ENCODE measurements around the gene ARHGAP4. TPM values are rescaled to one million over a fixed set of nuclear protein-coding genes. Genes with fewer than 3 reads are reported as not detected.

ARHGAP4 gene
- total RNA-seq, 1 experiment from 2014 or later: 47.0 TPM

- H3K9me3 ChIP-seq (ENCODE audit: insufficient read depth, low read depth): no peaks in the 10 kb centered on the region
- H3K36me3 ChIP-seq (ENCODE audit: low read depth): no peaks in the 10 kb centered on the region
- BruUV-seq (replicated peaks): no TSS peak
- H3K4me1 ChIP-seq (replicated peaks; ENCODE audit: insufficient read depth): peaks cover 10% of the 10 kb centered on the region; the same call in 1 of the 2 replicates
- peaks cover 23% of the 10 kb centered on the region for H3K79me2 ChIP-seq (ENCODE audit: low read depth)
- no peaks in the 10 kb centered on the region; the same call in 1 of the 2 replicates for H4K20me1 ChIP-seq (ENCODE audit: insufficient read depth)
- H3K27ac ChIP-seq: no peak overlapping the region
- ChIA-PET POLR2A (ENCODE audit: unreplicated experiment) (no interaction called here), CTCF (no interaction called here)
- no peak overlapping the region for H3K4me2 ChIP-seq
- peaks cover 19% of the 10 kb centered on the region; the same call in 1 of the 2 replicates for H3F3A ChIP-seq (ENCODE audit: insufficient read depth, low read depth)
- H3K4me3 ChIP-seq: no peak overlapping the region
- no peak for DNase-seq
- no peak overlapping the region for H2AFZ ChIP-seq
- TF ChIP-seq EZH2 (IDR thresholded peaks at IDR 0.05; ENCODE audit: low read depth) (no peak), CTCF (conservative IDR thresholded peaks at IDR 0.05) (no peak)
- intact Hi-C loops (cut with micrococcal nuclease; ENCODE audit: unreplicated experiment): no loop called here
- H3K27me3 ChIP-seq (ENCODE audit: insufficient read depth, low read depth): no peaks in the 10 kb centered on the region
- H3K9me2 ChIP-seq (ENCODE audit: insufficient read depth): no peaks in the 10 kb centered on the region
Observed at GRCh38 chrX:153932220-153932915, 6.3 kb upstream of the ARHGAP4 start.

GRCh38 chrX:153931748-153932147, 5.7 kb upstream of the ARHGAP4 start:
- H3K4me1 ChIP-seq (replicated peaks; ENCODE audit: insufficient read depth): peaks cover 14% of the 10 kb centered on the region; the same call in 1 of the 2 replicates
- H3K9me2 ChIP-seq (ENCODE audit: insufficient read depth): no peaks in the 10 kb centered on the region
- H3K4me3 ChIP-seq: no peak overlapping the region
- H2AFZ ChIP-seq: no peak overlapping the region
- DNase-seq: no peak
- peaks cover 23% of the 10 kb centered on the region for H3K79me2 ChIP-seq (ENCODE audit: low read depth)
- no TSS peak for BruUV-seq (replicated peaks)
- peaks cover 25% of the 10 kb centered on the region; the same call in 1 of the 2 replicates for H3F3A ChIP-seq (ENCODE audit: insufficient read depth, low read depth)
- no peak overlapping the region for H3K27ac ChIP-seq
- intact Hi-C loops (cut with micrococcal nuclease; ENCODE audit: unreplicated experiment): no loop called here
- no peaks in the 10 kb centered on the region for H3K9me3 ChIP-seq (ENCODE audit: insufficient read depth, low read depth)
- no peaks in the 10 kb centered on the region; the same call in 1 of the 2 replicates for H4K20me1 ChIP-seq (ENCODE audit: insufficient read depth)
- ChIA-PET POLR2A (ENCODE audit: unreplicated experiment) (no interaction called here), CTCF (no interaction called here)
- H3K4me2 ChIP-seq: no peak overlapping the region
- no peak for TF ChIP-seq CTCF (conservative IDR thresholded peaks at IDR 0.05)
- no peak for TF ChIP-seq EZH2 (IDR thresholded peaks at IDR 0.05; ENCODE audit: low read depth)
- H3K27me3 ChIP-seq (ENCODE audit: insufficient read depth, low read depth): no peaks in the 10 kb centered on the region
- no peaks in the 10 kb centered on the region for H3K36me3 ChIP-seq (ENCODE audit: low read depth)

GRCh38 chrX:153931151-153931550, 5.1 kb upstream of the ARHGAP4 start:
- Histone ChIP-seq H3K9me2 (ENCODE audit: insufficient read depth) (no peaks in the 10 kb centered on the region), H3K27ac (no peak overlapping the region), H3K36me3 (ENCODE audit: low read depth) (no peaks in the 10 kb centered on the region), H3K4me2 (no peak overlapping the region), H3K9me3 (ENCODE audit: insufficient read depth, low read depth) (no peaks in the 10 kb centered on the region), H2AFZ (no peak overlapping the region), H4K20me1 (ENCODE audit: insufficient read depth) (no peaks in the 10 kb centered on the region; the same call in 1 of the 2 replicates), H3K27me3 (ENCODE audit: insufficient read depth, low read depth) (no peaks in the 10 kb centered on the region), H3K4me1 (replicated peaks; ENCODE audit: insufficient read depth) (peaks cover 17% of the 10 kb centered on the region; the same call in 1 of the 2 replicates), H3F3A (ENCODE audit: insufficient read depth, low read depth) (peaks cover 25% of the 10 kb centered on the region; the same call in 1 of the 2 replicates), H3K79me2 (ENCODE audit: low read depth) (peaks cover 23% of the 10 kb centered on the region), H3K4me3 (no peak overlapping the region)
- CTCF ChIA-PET: no interaction called here
- intact Hi-C loops (cut with micrococcal nuclease; ENCODE audit: unreplicated experiment): no loop called here
- DNase-seq: no peak
- TF ChIP-seq EZH2 (IDR thresholded peaks at IDR 0.05; ENCODE audit: low read depth): no peak
- no peak for TF ChIP-seq CTCF (conservative IDR thresholded peaks at IDR 0.05)
- POLR2A ChIA-PET (ENCODE audit: unreplicated experiment): interaction anchor here (0.7 kb wide), 1 partner anchor 11 kb away, joined by 11 read pairs; no protein-coding TSS in a partner anchor
- BruUV-seq (replicated peaks): no TSS peak
